COLO668 (cell line): ENCODE measurements around the gene FBXO40.

Experiments used
- DNase-seq: peaks from one replicate; lab custom pipeline; 2025; ENCODE audit not compliant: unreplicated experiment; lab: John Stamatoyannopoulos, UW

FBXO40 gene

DNA sequence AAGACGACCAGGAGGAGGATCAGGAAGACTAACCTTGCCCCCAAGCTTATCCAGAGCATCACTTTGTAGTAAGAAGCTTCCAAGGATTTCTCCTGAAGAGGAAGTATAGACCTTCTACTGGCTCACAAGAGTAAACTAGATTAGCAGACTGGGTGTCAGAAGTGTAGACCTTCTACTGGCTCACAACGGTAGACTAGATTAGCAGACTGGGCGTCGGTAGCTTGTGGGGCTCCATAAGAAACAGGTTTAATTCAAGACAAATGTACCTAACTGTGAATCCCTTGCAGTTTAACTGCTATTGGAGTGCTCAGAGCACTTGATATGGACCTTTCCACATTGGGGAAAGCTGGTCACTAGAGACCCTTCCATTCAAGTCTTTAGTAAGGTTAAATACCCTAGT, 12.9 kb downstream of the FBXO40 start:
- DNase-seq, result no peak

DNA sequence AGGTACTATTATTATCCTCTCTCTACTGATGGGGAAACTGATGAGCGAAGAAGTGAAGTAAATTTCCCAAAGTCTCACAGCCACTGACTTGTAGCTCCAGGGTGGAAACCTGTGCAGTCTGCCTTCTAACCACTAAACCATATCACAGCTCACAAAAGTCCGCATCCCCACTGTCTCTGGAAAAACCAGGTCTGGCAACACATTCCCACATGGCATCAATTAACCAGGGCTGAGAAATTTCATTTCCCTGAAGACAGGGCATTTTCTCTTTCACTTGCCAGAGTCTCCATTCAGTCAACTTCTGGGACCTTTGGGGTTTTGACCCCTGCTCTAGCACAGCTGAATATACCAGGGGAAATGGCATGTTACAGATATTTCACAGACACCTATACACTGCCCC, 26.5 kb downstream of the FBXO40 start:
- no peak for DNase-seq

DNA sequence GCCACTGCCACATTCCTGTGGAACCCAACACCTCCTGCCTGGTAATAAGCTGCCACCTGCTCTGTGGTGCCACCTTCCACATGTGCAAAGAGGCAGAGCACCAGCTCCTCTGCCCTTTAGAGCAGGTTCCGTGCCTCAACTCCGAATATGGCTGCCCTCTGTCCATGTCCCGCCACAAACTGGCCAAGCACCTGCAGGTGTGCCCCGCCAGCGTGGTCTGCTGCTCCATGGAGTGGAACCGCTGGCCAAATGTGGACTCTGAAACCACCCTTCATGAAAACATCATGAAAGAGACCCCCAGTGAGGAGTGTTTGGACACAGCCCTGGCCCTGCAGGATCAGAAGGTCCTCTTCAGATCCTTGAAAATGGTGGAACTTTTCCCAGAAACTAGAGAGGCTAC, 28.3 kb downstream of the FBXO40 start:
- DNase-seq, result no peak

DNA sequence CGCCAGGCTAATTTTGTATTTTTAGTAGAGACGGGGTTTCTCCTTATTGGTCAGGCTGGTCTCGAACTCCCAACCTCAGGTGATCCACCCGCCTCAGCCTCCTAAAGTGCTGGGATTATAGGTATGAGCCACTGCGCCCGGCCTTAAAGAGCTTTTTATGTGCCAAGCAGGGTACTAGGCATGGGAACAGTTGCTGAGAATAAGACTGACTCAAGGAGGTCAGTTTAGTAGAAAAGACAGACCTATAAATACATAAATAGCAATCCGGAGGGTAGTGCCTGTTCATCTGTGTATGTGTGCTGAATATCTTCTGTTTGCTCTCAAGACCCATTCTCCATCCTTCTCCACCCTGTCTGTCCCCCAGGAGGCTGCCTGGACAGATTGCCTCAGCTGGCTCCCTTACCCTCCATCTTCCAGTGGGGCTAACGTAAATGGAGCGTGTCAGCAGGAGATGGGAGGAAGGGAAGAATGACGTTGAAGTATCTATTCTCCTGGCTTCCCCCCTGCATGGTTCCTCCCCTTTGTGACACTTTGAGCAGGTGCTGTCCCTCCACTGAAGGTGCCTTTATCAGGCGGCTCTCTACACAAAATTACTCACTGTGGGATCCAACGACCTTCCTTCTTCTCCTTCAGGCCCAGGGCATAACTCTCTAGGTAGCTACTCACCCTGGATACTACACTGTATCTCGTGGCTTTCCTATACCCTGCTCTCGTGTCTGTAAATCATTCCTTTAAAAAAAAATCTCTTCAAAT, 31.1 kb downstream of the FBXO40 start:
- no peak for DNase-seq

DNA sequence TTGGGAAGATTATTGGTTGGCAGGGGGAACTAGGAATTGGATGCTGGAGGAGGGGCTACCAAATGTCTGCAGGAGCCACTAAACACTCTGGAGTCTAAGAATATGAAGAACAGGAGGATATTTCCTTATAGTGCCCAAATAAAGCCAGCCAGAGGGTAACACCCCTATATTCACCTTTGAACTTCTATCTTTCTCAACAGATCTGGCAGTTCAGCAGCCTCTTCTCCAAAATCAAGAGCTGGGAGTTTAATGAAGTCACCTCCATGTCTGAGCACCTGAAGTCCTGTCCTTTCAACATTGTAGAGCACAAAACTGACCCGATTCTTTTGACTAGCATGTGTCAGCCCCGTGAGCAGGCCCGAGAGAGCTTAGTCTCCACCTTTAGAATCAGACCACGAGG, 33.3 kb downstream of the FBXO40 start:
- no peak for DNase-seq

DNA sequence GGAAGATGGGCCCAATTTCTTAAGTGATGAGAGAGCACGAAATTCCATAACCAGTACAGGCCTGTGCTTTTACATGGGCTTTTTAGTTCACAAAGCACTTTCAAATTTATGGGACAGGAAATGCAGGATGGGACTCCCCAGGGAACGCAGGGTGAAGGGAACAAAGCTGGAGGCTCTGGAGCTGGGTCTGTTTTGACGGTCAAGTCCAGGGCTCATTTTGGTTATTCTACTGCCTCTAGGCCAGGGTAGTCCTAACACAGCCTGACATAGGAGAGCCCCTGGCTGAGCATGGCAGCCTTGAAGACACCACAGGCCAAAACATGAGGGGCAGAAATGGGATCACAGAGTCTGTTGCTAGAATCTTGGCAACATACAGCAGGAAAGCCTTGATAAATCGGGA, 34.0 kb downstream of the FBXO40 start:
- no peak for DNase-seq

DNA sequence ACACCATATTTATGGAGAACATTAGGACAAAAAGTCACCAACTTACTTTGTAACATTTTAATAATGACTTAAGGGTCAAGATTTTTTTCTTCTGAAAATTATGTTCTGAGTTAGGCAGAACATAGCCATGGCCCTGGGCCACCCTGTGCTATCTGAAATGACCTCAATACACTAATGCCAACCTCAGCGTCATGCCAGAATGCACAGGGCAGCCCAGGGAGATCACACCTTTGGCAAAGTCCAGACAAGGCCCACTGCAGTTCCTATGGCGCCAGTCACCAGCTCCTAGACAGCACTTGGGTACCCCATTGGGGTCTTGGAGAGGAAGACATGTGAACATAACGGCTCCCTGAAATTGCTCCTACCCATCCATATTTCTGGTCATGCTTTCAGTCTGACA, 34.4 kb downstream of the FBXO40 start:
- no peak for DNase-seq

DNA sequence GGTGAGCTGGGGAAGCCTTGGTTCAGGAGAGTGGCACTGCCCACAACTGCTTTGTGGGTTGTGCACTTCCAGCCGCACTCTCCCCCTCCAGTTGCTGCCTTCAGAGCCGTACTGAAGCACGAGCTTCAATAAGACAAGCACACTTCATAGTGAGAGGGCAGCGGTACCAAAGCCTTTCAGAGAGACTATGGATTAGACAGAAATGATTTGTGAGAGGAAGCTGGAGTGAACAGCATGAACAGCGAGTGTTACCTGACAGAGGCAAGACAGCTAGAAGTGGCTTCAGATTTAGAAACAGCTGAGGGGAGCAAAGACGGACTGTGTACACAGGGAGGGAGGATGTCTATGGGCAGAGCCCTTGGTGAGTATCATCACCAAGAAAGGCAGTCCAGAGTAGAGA, 36.4 kb downstream of the FBXO40 start:
- no peak for DNase-seq

DNA sequence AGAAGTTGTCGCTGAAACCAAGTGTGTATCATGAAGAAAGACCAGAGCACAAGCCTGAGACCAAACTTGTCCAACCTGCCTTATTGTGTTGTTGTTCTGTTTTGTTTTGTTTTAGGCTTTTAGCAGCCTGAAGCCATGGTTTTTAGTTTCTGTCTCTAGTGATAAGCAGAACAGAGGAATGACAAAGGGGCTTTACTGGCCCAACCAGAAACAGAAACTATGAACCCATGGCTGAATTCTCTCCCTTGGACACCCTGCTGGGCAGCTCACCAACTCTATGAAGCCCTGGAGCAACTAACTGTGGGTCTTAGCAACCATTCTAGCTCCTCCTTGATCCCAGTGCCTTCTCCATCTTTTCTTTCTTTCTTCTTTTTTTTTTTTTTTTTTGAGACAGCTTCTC, 37.2 kb downstream of the FBXO40 start:
- no peak for DNase-seq

DNA sequence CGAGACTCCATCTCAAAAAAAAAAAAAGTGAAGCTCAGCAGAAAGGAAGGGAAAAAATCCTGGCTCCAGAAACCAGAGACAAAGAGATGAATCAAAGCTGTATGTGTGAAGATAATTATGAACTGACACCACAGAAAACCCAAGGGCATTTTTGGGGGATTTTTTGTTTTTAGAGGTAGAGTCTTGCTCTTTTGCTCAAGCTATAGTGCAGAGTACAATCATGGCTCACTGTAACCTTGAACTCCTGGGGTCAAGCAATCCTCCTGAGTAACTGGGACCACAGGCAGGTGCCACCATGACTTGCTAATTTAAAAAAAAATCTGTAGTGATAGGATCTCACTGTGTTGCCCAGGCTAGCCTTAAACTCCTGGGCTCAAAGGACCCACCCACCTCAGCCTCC, 44.7 kb downstream of the FBXO40 start:
- no peak for DNase-seq

DNA sequence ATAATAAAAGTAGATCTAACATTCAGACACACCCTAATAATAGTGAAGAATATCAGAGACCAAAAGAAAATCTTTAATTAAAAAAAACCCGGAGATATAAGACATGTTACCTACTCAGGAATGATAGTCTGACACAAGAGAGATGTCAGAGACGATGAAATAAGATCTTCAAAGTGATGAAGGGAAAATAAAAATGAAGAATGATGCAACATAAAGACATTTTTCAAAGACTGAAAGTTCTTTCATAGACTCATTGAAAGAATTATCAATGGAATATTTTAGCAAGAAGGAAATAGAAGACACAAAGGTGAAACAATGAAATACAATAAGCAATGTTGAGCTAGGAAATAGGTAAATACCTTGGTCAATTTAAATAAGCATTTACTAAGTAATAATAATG, 47.9 kb downstream of the FBXO40 start:
- no peak for DNase-seq

DNA sequence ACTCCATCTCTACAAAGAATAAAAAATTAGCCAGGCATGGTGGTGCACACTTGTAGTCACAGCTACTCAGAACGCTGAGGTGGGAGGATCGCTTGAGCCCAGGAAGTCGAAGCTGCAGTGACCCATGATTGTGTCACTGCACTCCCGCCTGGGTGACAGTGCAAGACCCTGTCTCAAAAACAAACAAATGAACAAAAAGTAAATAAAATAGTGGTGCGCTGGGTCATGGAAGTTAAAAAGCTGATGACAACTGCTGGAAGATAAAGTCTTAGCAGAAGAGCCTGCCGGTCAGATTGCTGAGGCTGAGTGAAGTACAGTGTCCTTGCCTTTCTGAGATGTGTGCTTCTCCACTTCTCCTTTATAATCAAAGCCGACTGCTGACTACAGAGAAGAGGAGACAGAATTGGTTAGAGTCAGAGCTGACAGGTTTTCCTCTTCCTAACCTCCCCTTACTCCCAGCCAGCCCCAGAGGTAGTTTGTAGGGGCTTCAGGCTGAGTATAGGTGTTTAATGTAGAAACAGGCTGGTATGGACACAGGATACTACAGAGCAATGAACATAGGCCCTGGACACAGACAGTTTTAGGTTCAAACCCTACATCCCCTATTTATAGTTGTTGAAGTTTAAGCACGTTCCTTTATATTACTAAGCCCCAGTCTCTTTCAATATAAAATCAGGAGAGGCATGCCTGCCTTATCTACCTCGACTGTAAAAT, 49.6 kb downstream of the FBXO40 start:
- DNase-seq, result no peak

DNA sequence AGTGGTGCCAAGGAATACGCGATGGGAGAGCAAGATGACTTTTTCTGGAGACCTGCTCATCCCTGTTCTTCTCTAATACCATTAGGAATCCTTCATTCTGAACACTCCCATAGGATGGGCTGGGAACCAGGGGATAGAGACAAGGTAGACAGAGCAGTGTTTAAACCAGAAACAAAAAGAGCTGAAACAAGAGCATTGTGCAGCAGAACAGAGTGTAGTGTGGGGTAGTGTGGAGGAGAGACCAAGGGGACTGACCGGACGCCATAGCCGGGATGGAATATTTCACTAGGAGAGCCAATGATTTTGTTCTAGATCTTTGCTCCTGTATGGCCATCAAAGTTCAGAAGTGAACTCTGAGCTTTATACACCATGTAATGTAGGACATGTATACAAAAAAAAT, 51.9 kb downstream of the FBXO40 start:
- no peak for DNase-seq

DNA sequence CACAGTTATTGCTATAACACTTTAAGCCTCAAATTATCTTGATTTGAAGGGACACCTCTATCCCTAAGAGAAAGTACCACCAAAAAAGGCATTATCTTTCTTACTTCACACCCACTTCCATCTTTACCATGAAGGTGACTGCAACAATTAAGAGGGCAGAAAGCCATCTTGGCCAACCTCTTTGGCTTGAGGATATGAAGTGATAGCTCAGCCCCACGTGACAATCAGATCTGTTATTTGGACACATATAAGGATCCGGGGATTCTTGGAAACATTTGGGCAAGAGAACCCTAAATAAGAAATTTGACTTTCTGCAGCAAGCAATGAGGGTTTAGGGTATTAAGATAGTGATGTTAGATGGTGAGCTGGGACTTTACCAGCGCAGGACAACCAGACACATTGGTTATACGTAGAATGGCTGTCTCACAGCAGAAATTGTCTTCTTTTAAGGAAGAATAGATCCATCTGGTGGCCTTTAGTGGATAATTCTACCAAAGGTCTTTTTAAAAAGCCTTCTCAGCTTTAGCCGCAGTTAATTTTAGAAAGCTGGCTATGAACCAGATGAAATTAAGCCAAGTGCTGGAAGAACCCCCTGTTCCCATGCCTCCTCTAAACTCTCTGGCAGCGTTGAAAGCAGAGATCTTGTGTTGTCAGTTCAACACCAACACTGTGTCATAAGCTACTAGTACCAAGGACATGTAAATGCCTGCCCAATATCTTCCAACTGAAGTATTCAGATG, 55.2 kb downstream of the FBXO40 start:
- no peak for DNase-seq

DNA sequence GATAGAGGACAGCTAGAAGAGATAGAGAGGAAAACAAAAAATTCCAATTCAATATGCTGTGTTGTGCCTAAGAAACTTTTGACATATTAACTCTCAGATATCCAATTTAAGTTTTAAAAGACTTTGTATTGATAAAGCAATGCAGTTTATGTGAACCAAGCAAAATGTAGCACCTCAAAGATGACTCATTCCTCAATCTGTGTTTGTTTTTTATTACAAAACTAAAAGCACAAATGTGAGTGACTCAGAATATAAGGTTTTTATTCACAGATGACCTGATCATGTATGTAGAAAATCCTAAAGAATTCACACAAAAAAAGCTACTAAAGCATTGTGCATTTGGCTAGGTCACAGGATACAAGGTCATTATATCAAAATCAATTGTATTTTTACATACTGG, 56.5 kb downstream of the FBXO40 start:
- DNase-seq, result no peak

DNA sequence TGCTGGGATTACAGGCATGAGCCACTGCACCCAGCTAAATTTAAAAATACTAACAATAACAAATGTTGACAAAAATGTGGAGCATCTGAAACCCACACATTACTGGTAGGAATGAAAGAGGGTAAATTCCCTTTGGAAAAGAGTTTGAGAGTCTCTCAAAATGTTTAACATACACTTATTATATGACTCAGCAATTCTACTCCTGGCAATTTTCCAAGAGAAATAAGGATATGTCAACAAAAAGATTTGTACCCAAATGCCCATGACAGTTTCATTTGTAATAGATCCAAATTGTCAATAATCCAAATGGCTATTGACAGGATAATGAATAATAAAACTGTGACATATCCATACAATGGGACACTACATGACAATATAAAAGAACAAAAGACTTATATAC, 58.5 kb downstream of the FBXO40 start:
- no peak for DNase-seq

DNA sequence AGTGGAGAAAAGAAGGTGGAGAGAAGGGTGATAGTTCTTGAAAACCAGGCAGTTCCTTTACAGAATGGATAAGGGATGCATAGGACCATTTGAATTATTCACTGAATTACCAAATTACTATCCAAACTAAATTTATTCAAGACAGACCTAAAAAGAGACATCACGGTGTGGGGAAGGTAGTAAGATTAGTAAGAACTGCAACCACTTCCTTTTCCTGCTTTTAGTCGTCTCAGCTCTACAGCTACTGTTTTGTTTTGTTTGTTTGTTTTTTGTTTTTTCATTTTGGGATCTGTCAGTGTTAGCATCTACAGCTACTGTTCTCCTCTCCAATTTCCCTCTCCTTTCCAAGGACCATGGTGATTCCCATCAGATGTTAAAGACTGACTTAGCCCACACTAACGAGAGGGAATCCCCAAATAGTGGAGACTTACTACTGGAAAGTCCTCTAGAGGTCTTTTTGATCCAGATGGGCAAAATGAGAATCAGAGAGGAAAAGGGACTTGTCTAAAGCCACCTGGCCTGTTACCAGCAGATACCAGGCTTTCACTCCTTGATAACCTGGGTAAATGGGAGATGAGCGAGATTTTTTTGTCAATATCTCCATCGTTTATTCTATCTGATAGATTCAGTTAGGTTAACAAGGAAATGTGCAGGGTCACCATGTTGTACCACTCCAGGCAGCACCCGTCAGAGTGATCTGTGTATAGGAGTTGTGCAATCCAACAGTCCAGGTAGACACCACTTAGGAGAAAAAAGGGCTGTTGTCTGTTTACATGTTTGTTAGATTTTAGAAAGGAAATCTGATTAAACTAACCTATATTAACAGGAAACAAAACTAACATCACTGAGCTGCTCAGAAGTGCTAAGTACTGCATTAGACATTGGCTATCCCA, 61.6 kb downstream of the FBXO40 start:
- no peak for DNase-seq

DNA sequence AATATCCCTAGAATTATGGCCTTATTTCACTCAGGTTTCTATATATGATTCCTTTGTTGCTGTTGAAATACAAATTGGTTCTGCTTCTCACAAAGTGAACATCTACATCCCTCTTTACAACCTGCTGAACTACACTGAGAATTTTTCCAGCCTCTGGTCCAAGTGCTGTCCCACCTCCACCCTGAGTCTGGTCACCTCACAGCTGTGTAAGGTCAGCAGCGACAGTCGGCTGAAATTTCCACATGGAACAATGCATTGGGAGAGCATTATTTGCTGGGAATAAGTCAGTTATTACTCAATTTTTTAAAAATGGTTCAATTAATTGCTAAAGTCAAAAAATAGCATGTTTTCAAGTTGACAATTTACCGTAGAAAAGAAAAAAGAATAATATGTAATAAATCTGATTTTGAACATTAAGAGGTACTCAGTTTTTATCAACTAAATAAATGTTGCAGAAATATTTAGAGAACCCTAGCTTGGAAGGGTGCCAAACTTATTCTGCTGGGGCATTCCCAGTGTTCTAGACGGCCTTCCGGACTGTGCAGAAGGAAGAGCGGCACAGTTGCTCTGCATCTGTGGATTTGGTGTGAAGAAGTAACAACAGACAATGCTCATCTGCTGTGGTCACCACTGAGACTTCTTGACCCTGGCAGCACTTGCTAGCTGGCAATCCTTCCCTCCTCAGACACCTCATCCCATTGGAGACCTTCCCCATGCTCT, 65.7 kb downstream of the FBXO40 start:
- DNase-seq, result no peak

DNA sequence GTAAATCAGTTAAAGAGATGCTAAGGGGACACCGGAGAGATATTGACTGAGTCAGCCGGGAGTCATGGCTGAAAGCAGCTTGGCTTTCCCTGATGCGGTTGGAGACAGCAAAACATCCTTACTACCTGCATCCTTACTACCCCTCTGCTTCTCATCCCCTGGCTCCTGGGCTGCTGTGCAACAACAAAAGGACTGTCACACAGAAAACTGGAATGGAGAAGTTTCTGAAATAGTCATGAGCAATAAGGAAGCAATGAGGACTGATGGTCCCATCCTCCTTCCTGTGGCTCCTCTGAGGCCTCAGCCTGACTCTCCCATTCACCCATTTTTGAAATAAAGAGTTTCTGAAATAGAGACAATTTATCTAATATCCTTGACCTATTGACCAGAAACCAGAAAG, 66.4 kb downstream of the FBXO40 start:
- no peak for DNase-seq

DNA sequence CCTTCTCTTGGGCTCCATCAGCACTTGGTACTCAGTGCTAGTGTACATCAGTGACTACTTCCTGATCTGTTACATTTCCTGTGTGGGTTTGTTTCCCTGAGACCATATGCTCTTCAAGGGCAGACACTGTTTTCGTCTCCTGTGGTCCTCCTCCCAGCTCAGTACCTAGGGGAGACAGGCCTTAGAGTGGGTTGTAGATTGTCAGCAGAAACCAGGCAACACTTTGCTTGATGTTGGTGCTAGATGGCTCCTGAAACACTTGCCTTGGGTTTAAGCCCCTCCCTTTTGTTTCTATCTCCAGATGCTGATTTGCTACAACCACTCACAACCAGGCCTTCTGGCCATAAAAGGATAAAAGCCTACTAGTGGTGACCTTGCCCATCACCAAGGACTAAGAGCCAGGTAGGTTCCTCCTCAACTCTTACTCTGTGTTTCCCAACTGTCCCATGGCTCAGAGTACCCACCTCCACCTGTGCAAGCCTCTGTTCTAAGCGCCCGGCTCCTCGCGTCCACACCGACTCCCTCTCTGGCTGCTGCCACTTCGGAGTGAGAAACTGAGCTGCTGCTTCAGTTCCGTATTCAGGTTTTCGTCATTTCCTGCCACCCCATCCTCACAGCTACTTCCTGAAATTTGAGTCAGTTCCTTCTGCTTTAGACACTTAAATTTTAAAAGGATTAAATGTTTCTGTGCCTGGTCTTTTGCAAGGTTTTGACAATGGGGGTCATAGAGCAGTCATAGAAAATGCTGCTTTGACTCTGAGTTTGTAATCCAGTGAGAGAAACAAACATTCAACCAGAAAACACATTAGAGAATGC, 67.4 kb downstream of the FBXO40 start, which contains the start of gene HCLS1:
HCLS1 (minus strand) TSS at position 548 of the 816 bp plus-strand sequence. CDS start 2,556 bp downstream, outside the sequence.
- DNase-seq, result no peak
